SH-SY5Y (cell line): ENCODE results near the gene QPCT.

Experiments
- GATA2 ChIP-seq: IDR thresholded peaks from 2 replicates; pipeline ENCODE4 v1.6.1; 2011; ENCODE audit warnings: mild to moderate bottlenecking, low read depth, low read length
- GATA3 ChIP-seq: IDR thresholded peaks from 2 replicates; pipeline ENCODE4 v1.6.1; 2011; ENCODE audit warnings: low read depth, mild to moderate bottlenecking, low read length, moderate library complexity

DNA sequence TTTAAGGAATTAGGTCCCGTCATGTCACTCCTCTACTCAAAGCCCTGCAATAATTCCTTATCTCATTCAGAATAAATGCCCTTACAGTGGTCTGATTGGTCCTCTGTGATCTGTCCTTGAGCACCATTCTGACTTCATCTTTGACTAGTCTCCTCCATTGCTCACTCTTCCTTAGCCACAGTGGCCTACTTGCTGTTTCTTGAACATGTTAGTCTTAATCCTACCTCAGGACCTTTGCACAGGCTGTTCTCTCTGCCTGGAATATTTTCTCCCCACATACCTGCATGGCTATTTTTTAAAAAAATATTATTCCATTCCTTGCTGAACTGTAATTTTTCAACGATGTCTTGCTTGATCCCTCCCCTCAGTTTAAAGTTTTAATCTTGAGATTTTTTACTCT is 48.0 kb downstream of the QPCT start:
- TF ChIP-seq GATA2, result no peak
- no peak for TF ChIP-seq GATA3
